ENCODE data around the gene SGCG.

DNA sequence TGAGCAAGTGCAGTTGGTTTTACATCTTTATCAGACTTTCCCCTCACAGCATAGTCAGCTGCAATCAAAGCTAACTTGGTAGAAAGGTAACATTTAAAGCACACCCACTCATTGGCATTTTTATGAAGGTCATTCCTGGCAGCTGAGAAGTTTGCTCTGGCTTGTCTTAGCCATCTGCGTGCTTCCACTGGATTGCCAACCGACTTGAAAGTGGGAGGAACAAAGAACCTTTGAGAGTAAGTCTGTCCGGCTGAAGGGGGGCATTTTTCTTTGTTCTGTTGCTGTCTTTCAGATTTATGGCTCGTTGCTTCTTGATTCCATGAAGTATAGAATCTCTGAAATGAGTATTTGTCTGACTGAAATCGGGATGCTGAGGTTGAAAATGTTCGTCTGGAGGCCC, 149.6 kb downstream of the SGCG start:
- TF ChIP-seq EZH2phosphoT487 (IDR thresholded peaks at IDR 0.05; ENCODE audit: borderline replicate concordance, low read depth, low read length) (no peak), CTCF (conservative IDR thresholded peaks at IDR 0.05; ENCODE audit: low read length) (no peak)
